ENCODE data around the gene SYNE2. TPM values are rescaled to one million over a fixed set of nuclear protein-coding genes. Genes with fewer than 3 reads are reported as not detected.
"Not testable (repeated sequence)": the region's sequence is repeated elsewhere in the genome, so short reads cannot be mapped to it uniquely, and the experiment has no call there.

Gene SYNE2
- total RNA-seq, 2 experiments from 2014 or later: 150 to 212 TPM

DNA sequence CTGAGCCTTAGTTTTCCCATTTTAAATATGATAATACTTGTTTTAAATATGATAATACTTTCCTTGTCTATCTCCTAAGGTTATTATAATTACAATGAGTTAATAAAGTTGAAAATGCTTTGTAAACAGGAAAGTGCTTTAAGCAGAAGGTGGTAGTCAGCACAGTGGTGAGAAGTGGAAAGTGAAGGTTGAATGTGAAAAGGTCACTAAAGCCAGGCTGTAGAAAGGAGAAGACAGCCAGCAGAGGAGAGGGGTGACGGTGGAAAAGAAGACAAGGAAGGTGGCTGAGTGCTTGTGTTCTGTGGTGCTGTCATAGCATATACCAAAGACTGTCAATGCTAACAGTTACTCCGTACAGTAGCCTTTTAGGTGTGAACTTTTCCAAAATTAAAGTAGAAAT lies 323.5 kb downstream of the SYNE2 start:
- peaks cover 86% of the 10 kb centered on the region for H3K36me3 ChIP-seq (ENCODE audit: insufficient read depth, low read length)
- no peaks in the 10 kb centered on the region for H3K4me1 ChIP-seq (ENCODE audit: insufficient read depth, low read length, poor library complexity, severe bottlenecking)
- ChIA-PET POLR2A (no interaction called here), CTCF (ENCODE audit: unreplicated experiment) (no interaction called here)
- intact Hi-C loops (cut with micrococcal nuclease; ENCODE audit: unreplicated experiment): no loop called here
- no peaks in the 10 kb centered on the region for H3K9me3 ChIP-seq (ENCODE audit: low read length)
- no TSS peak for BruUV-seq (replicated peaks)
- no peaks in the 10 kb centered on the region for H3K9me2 ChIP-seq (ENCODE audit: insufficient read depth, low read length)
- H3K4me2 ChIP-seq (ENCODE audit: low read length): no peak overlapping the region
- H3K4me3 ChIP-seq (ENCODE audit: low read depth, low read length, poor library complexity, severe bottlenecking): no peak overlapping the region
- H2AFZ ChIP-seq (ENCODE audit: low read length): no peak overlapping the region
- no peaks in the 10 kb centered on the region for H4K20me1 ChIP-seq (ENCODE audit: insufficient read depth, low read length)
- TF ChIP-seq EZH2phosphoT487 (IDR thresholded peaks at IDR 0.05; ENCODE audit: borderline replicate concordance, low read depth, low read length): no peak
- TF ChIP-seq, protein P1, sequence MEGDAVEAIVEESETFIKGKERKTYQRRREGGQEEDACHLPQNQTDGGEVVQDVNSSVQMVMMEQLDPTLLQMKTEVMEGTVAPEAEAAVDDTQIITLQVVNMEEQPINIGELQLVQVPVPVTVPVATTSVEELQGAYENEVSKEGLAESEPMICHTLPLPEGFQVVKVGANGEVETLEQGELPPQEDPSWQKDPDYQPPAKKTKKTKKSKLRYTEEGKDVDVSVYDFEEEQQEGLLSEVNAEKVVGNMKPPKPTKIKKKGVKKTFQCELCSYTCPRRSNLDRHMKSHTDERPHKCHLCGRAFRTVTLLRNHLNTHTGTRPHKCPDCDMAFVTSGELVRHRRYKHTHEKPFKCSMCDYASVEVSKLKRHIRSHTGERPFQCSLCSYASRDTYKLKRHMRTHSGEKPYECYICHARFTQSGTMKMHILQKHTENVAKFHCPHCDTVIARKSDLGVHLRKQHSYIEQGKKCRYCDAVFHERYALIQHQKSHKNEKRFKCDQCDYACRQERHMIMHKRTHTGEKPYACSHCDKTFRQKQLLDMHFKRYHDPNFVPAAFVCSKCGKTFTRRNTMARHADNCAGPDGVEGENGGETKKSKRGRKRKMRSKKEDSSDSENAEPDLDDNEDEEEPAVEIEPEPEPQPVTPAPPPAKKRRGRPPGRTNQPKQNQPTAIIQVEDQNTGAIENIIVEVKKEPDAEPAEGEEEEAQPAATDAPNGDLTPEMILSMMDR (conservative IDR thresholded peaks at IDR 0.05; ENCODE audit: low read length): no peak
- DNase-seq (ENCODE audit: low spot score): no peak
- no peaks in the 10 kb centered on the region for H3K79me2 ChIP-seq (ENCODE audit: insufficient read depth, low read depth, low read length)
- no peak overlapping the region for H3K27ac ChIP-seq (ENCODE audit: low read depth, low read length, poor library complexity, severe bottlenecking)

DNA sequence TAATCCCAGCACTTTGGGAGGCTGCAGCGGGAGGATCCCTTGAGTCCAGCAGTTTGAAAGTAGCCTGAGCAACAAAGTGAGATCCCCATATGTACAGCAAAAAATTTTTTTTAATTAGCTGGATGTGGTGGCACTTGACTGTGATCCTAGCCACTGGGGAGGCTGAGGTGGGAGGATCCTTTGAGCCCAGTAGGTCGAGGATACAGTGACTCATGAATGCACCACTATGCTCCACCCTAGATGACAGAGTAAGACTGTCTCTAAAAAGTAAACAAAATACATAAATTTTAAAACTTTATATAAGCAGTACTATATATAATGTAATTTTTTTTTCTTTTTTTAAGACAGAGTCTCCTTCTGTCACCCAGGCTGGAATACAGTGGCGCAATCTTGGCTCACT lies 326.0 kb downstream of the SYNE2 start:
- no peaks in the 10 kb centered on the region for H3K4me1 ChIP-seq (ENCODE audit: insufficient read depth, low read length, poor library complexity, severe bottlenecking)
- no peak for DNase-seq (ENCODE audit: low spot score)
- no peaks in the 10 kb centered on the region for H3K79me2 ChIP-seq (ENCODE audit: insufficient read depth, low read depth, low read length)
- intact Hi-C loops (cut with micrococcal nuclease; ENCODE audit: unreplicated experiment): no loop called here
- no peaks in the 10 kb centered on the region for H4K20me1 ChIP-seq (ENCODE audit: insufficient read depth, low read length)
- ChIA-PET CTCF (ENCODE audit: unreplicated experiment) (no interaction called here), POLR2A (interaction anchor here (0.6 kb wide), 1 partner anchor 127 kb away, joined by 3 read pairs; no protein-coding TSS in a partner anchor)
- H3K9me2 ChIP-seq (ENCODE audit: insufficient read depth, low read length): no peaks in the 10 kb centered on the region
- no peak overlapping the region for H3K27ac ChIP-seq (ENCODE audit: low read depth, low read length, poor library complexity, severe bottlenecking)
- H3K4me2 ChIP-seq (ENCODE audit: low read length): no peak overlapping the region
- no peak overlapping the region for H3K4me3 ChIP-seq (ENCODE audit: low read depth, low read length, poor library complexity, severe bottlenecking)
- no peaks in the 10 kb centered on the region for H3K9me3 ChIP-seq (ENCODE audit: low read length)
- peaks cover 81% of the 10 kb centered on the region for H3K36me3 ChIP-seq (ENCODE audit: insufficient read depth, low read length)
- no peak overlapping the region for H2AFZ ChIP-seq (ENCODE audit: low read length)
- BruUV-seq (replicated peaks): no TSS peak
- TF ChIP-seq, protein P1 (conservative IDR thresholded peaks at IDR 0.05; ENCODE audit: low read length): no peak

- H3K36me3 ChIP-seq (ENCODE audit: insufficient read depth, low read length): peaks cover 84% of the 10 kb centered on the region
- POLR2A ChIA-PET; H2AFZ ChIP-seq (ENCODE audit: low read length); H3K4me3 ChIP-seq (ENCODE audit: low read depth, low read length, poor library complexity, severe bottlenecking); CTCF ChIA-PET (ENCODE audit: unreplicated experiment); H3K4me1 ChIP-seq (ENCODE audit: insufficient read depth, low read length, poor library complexity, severe bottlenecking); intact Hi-C loops (cut with micrococcal nuclease; ENCODE audit: unreplicated experiment); H3K9me3 ChIP-seq (ENCODE audit: low read length); H3K79me2 ChIP-seq (ENCODE audit: insufficient read depth, low read depth, low read length); H4K20me1 ChIP-seq (ENCODE audit: insufficient read depth, low read length); H3K27ac ChIP-seq (ENCODE audit: low read depth, low read length, poor library complexity, severe bottlenecking); H3K4me2 ChIP-seq (ENCODE audit: low read length); BruUV-seq (replicated peaks); H3K9me2 ChIP-seq (ENCODE audit: insufficient read depth, low read length); DNase-seq (ENCODE audit: low spot score): not testable (repeated sequence)
Measured at GRCh38 chr14:64182908-64183307, 330.1 kb downstream of the SYNE2 start.
